ENCODE data around the gene C1orf167. TPM values are rescaled to one million over a fixed set of nuclear protein-coding genes. Genes with fewer than 3 reads are reported as not detected.

C1orf167 gene
- total and polyA plus RNA-seq, 10 of the 15 experiments (the other 5 are each of a cell fraction or from before 2014, with no cell fraction given): 0.17 to 0.31 TPM; not detected in 8

DNA sequence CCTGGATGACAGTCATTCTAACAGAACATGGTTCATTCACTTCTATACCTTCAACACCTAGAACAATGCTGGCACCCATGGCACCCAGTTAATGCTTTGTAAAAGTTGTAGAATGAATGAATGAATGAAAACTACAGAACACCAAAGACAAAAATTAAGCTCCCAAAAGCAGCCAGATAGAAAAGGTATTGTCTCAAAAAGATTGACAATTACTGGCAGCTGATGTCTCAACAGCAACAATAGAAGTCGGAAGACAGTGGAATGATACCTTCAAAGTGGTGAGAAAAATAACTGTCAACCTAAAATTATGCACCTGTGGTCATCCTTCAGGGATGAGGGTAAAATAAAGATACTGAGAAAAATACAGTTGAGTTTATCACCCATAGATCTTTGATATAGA, 4.9 kb upstream of the C1orf167 start (continued):
- TF ChIP-seq YBX1 (IDR thresholded peaks at IDR 0.05) (no peak), SUPT20H (IDR thresholded peaks at IDR 0.05; ENCODE audit: borderline replicate concordance, control insufficient read depth, low read depth, low read length) (no peak), MEF2A (IDR thresholded peaks at IDR 0.05; ENCODE audit: insufficient read depth, low read depth, low read length) (no peak), RAD51 (IDR thresholded peaks at IDR 0.05) (no peak), KLF5 (IDR thresholded peaks at IDR 0.05; ENCODE audit: partially characterized antibody) (no peak), MTA2 (IDR thresholded peaks at IDR 0.05; ENCODE audit: low read depth) (no peak)

DNA sequence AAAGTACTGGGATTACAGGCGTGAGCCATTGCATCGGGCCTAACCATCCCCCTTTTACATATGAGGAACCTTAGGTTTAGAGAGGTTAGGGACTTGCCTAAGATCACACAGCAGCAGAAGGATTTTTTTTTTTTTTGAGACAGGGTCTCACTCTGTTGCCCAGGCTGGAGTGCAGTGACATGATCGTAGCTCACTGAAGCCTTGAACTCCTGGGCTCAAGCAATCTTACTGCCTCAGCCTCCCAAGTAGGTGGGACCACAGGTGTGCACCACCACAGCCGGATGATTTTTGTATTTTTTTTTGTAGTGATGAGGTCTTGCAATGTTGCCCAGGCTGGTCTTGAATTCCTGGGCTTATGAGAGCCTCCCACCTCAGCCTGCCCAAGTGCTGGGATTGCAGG, 2.2 kb upstream of the C1orf167 start:
- FAIRE-seq (no peak), DNase-seq (ENCODE audit: low read depth, low spot score) (no peak), ATAC-seq (no peak)
- ChIA-PET SMC1A (ENCODE audit: uncharacterized antibody, unreplicated experiment) (no interaction called here), POLR2A (no interaction called here), RAD21 (ENCODE audit: unreplicated experiment) (no interaction called here), CTCF (interaction anchor here (0.6 kb wide), 1 partner anchor 20 kb away, joined by 3 read pairs; no protein-coding TSS in a partner anchor)
- no peak overlapping the region for H3K4me2 ChIP-seq (ENCODE audit: control insufficient read depth, insufficient read depth)
- H3K9me3 ChIP-seq (replicated peaks; ENCODE audit: control insufficient read depth, insufficient read depth, low read length): no peaks in the 10 kb centered on the region; the same call in 2 of the 3 replicates
- H4K20me1 ChIP-seq (ENCODE audit: control insufficient read depth, insufficient read depth): no peaks in the 10 kb centered on the region
- no peaks in the 10 kb centered on the region; a peak in 1 of 4 replicates for H3K27me3 ChIP-seq (replicated peaks in 1 of 2; ENCODE audit: control insufficient read depth in 2 of 2, insufficient read depth in 2 of 2, low read length in 1 of 2)
- no peaks in the 10 kb centered on the region for H3K36me3 ChIP-seq (ENCODE audit: control insufficient read depth in 2 of 2, insufficient read depth in 2 of 2, low read length in 1 of 2)
- no peak overlapping the region for H3K4me3 ChIP-seq
- intact Hi-C loops (cut with micrococcal nuclease; ENCODE audit: unreplicated experiment): no loop called here
- 35% methylated on average over 4 of the region's 4 CpGs for WGBS (ENCODE audit: insufficient coverage, insufficient replicate concordance, low lambda C conversion rate, missing lambda C conversion rate)
- H3K79me2 ChIP-seq (ENCODE audit: control insufficient read depth, insufficient read depth, low read length): no peaks in the 10 kb centered on the region
- H3K4me1 ChIP-seq (ENCODE audit: control insufficient read depth, insufficient read depth, low read length): no peaks in the 10 kb centered on the region
- in situ Hi-C loops (cut with MboI): no loop called here
- H3K9ac ChIP-seq (ENCODE audit: control insufficient read depth, insufficient read depth, low read length): no peak overlapping the region
- H3K27ac ChIP-seq (ENCODE audit: control insufficient read depth, insufficient read depth): no peak overlapping the region
- BruUV-seq (replicated peaks): no TSS peak
- no peak overlapping the region for H2AFZ ChIP-seq (ENCODE audit: control insufficient read depth, low read depth, low read length)
- TF ChIP-seq, protein P1, sequence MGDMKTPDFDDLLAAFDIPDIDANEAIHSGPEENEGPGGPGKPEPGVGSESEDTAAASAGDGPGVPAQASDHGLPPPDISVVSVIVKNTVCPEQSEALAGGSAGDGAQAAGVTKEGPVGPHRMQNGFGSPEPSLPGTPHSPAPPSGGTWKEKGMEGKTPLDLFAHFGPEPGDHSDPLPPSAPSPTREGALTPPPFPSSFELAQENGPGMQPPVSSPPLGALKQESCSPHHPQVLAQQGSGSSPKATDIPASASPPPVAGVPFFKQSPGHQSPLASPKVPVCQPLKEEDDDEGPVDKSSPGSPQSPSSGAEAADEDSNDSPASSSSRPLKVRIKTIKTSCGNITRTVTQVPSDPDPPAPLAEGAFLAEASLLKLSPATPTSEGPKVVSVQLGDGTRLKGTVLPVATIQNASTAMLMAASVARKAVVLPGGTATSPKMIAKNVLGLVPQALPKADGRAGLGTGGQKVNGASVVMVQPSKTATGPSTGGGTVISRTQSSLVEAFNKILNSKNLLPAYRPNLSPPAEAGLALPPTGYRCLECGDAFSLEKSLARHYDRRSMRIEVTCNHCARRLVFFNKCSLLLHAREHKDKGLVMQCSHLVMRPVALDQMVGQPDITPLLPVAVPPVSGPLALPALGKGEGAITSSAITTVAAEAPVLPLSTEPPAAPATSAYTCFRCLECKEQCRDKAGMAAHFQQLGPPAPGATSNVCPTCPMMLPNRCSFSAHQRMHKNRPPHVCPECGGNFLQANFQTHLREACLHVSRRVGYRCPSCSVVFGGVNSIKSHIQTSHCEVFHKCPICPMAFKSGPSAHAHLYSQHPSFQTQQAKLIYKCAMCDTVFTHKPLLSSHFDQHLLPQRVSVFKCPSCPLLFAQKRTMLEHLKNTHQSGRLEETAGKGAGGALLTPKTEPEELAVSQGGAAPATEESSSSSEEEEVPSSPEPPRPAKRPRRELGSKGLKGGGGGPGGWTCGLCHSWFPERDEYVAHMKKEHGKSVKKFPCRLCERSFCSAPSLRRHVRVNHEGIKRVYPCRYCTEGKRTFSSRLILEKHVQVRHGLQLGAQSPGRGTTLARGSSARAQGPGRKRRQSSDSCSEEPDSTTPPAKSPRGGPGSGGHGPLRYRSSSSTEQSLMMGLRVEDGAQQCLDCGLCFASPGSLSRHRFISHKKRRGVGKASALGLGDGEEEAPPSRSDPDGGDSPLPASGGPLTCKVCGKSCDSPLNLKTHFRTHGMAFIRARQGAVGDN (IDR thresholded peaks at IDR 0.05): no peak
- no peak for TF ChIP-seq BRCA1 (IDR thresholded peaks at IDR 0.05; ENCODE audit: low read depth, low read length)
- TF ChIP-seq MYB (IDR thresholded peaks at IDR 0.05; ENCODE audit: borderline replicate concordance, low read depth, low read length): no peak
- TF ChIP-seq, protein P2, sequence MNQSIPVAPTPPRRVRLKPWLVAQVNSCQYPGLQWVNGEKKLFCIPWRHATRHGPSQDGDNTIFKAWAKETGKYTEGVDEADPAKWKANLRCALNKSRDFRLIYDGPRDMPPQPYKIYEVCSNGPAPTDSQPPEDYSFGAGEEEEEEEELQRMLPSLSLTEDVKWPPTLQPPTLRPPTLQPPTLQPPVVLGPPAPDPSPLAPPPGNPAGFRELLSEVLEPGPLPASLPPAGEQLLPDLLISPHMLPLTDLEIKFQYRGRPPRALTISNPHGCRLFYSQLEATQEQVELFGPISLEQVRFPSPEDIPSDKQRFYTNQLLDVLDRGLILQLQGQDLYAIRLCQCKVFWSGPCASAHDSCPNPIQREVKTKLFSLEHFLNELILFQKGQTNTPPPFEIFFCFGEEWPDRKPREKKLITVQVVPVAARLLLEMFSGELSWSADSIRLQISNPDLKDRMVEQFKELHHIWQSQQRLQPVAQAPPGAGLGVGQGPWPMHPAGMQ (IDR thresholded peaks at IDR 0.05; ENCODE audit: borderline replicate concordance): no peak
- TF ChIP-seq, protein P3, sequence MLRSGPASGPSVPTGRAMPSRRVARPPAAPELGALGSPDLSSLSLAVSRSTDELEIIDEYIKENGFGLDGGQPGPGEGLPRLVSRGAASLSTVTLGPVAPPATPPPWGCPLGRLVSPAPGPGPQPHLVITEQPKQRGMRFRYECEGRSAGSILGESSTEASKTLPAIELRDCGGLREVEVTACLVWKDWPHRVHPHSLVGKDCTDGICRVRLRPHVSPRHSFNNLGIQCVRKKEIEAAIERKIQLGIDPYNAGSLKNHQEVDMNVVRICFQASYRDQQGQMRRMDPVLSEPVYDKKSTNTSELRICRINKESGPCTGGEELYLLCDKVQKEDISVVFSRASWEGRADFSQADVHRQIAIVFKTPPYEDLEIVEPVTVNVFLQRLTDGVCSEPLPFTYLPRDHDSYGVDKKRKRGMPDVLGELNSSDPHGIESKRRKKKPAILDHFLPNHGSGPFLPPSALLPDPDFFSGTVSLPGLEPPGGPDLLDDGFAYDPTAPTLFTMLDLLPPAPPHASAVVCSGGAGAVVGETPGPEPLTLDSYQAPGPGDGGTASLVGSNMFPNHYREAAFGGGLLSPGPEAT (IDR thresholded peaks at IDR 0.05; ENCODE audit: low read depth): no peak
- TF ChIP-seq JUNB (IDR thresholded peaks at IDR 0.05): no peak
- TF ChIP-seq MTA3 (IDR thresholded peaks at IDR 0.05; ENCODE audit: borderline replicate concordance, low read length): no peak
- TF ChIP-seq EED (IDR thresholded peaks at IDR 0.05; ENCODE audit: low read depth): no peak
- TF ChIP-seq NRF1 (conservative IDR thresholded peaks at IDR 0.05; ENCODE audit: low read depth, low read length): no peak
- TF ChIP-seq ZNF274 (IDR thresholded peaks at IDR 0.05; ENCODE audit: insufficient read depth, insufficient read length): no peak
